GM12874 (cell line): Measurements from ENCODE around the gene PLD1.
A peak's percentile ranks its signal among the peaks of the same experiment; 100 is the strongest.

ENCODE experiments used
- TF ChIP-seq, protein P1 (sequence below): IDR thresholded peaks from 2 replicates; pipeline ENCODE4 v1.5.1; 2011; ENCODE audit warnings: low read depth, mild to moderate bottlenecking, control low read depth, low read length, moderate library complexity; ENCODE audit not compliant: insufficient read depth

PLD1 gene

DNA sequence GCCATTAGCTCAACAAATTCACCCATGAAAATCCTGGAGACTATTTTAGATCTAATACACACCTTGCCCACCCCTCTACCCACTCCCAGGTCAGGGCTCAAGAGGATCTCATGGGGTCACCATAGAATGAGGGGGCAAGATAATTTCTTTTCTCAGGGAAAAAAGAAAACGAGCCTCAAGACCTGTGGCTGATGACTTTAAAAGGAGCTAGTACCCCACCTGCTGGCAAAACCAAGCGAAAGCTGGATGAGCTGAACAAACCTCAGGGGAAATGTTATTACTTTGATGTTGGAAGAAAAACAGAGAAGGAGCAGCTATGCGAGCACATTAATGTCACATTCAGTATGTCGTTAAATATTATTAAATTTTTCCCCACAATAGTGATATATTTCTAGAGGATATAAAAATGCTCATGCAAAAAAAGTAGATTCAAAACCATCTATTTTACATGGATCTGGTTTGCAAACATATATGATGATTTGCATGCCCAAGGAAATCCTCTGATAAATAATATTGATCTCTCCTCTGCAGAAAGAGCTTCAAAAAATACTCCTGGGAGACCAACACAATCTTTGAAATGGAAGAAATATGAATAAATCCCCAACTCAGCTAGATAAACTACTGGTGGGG lies 37.7 kb downstream of the PLD1 start:
- TF ChIP-seq, protein P1, sequence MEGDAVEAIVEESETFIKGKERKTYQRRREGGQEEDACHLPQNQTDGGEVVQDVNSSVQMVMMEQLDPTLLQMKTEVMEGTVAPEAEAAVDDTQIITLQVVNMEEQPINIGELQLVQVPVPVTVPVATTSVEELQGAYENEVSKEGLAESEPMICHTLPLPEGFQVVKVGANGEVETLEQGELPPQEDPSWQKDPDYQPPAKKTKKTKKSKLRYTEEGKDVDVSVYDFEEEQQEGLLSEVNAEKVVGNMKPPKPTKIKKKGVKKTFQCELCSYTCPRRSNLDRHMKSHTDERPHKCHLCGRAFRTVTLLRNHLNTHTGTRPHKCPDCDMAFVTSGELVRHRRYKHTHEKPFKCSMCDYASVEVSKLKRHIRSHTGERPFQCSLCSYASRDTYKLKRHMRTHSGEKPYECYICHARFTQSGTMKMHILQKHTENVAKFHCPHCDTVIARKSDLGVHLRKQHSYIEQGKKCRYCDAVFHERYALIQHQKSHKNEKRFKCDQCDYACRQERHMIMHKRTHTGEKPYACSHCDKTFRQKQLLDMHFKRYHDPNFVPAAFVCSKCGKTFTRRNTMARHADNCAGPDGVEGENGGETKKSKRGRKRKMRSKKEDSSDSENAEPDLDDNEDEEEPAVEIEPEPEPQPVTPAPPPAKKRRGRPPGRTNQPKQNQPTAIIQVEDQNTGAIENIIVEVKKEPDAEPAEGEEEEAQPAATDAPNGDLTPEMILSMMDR = peak; percentile 63

DNA sequence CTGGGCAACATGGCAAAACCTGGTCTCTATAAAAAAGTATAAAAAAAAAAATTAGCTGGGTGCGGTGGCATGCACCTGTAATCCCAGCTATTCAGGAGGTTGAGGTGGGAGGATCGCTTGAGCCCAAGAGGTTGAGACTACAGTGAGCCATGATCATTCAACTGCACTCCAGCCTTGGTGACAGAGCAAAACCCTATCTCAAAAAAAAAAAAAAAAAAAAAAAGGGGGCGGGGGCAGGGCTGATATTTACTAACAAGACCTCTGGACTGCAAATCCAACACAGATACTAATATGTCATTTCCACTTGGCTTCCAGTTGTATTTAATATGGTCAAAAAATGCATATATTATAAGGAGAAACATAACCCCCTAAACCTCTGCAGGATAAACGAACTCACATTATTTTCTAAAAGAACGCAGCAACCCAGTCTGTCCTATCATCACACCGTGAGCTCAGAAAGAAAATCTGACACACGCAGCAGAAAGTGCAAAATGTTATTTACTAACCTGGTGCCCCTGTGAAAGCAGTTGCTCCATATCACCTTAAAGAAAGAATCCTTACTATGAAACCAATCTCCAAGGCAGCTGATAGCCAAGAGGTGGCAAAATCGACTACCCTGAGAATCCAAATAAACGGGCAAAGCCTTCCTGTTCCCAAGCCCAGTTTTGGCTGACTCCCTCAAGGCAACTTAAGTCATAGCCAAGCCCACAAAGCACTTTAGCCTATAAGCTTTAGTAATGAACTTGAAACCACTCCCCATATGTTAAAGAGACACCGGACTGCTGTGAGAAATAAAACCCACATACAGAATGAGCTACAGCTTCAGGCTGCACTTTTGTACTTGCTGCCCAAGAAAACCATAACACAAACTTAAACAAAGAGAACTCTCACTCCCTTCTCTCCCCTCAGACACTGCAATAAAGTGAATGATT lies 39.3 kb downstream of the PLD1 start:
- TF ChIP-seq, protein P1 = no peak

DNA sequence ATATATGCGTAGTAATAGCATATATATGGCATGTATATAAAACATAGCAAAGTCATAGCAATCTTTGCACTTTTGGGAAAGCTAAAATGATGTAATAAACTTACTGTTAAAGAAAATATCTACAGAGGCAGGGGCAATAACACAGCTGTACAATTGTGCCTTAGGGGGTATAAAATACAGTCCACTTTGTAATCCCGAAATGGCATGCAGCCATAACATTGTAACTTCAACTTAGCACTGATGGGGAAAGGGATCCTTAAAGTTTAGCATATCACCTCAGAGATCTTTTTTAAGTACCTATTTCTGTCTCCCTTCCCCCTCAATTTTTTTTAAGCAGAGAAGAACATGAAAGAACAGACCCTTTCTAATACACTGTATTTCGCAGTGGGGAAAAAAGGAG lies 40.8 kb downstream of the PLD1 start:
- TF ChIP-seq, protein P1 = no peak

DNA sequence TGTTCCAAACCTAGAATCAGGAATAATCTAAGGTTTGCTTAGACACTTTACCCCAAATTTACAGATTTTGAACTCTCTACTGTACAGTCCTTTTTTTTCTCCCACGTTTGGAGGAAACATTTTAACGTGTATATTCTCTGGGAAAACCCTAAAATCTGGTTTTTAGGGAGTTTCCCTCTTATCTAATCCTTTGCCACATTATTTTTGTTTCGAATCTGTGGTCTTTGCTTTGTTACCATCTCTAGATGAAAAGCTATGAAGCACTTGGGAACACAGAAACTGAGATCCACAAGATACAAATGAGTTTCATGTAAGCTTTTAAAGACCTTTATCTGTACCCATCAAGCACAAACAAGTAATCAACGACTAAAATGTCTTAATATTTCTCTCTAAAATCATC lies 41.3 kb downstream of the PLD1 start:
- TF ChIP-seq, protein P1 = no peak

DNA sequence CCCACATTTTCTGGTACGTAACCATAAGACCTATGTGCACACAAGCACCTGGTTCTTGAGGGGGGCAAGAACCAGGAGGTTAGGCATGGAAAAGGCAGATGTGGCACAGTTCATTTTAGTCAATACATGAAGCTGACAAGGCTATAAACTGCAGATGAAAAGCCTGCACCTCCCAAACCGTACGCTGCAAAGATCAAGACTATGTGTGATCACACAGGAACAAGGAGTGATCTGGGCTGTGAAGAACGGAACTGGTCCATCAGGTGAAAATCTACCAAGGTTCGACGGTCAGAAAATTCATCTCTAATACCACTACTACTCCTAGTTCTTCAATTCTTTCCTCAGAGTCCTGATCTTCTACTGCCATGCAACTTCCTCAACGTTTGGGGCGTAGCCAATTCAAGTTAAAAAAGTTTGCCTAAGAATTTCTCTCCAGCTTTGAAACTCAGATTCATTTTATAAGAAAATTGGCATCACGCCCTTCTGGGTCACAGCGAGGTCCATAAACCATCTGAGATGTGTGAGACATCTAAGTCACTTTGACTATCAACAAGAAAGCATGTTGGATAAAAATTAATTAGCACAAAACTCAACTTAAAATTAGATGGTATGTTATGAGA lies 41.9 kb downstream of the PLD1 start:
- TF ChIP-seq, protein P1 = no peak

DNA sequence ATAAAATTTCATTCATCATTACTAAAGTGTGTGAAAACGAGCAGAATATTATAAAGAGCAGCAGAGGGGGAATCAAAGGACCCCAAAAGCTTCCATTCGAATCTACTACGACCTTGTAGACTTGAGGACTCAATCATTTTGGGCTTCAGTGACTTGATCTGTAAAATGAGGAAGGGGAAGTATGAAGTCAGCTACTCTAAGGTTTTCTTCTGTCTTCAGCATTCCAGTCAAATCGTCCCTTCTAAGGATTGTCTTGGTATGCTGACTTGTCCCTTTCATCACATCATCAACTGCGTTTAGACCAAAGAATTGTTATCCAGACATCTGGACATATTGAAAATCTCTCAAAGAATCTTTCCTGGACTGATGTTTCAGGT lies 44.8 kb downstream of the PLD1 start:
- TF ChIP-seq, protein P1 = no peak

DNA sequence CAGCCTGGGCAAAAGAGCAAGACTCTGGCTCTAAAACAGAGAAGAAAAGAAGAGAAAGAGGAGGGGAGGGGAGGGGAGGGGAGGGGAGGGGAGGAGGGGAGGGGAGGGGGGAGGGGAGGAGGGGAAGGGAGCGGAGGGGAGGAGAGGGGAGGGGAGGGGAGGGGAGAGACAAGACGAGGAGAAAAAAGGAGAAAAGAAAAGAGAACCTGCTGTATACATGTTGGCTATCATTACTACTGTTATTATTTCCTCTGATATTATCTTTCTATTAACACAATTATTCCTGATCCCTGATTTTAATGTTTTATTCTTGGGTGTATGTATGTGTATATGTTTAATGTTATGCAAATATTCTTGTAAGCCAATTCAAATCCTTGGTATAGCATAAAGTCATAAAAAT lies 46.9 kb downstream of the PLD1 start:
- TF ChIP-seq, protein P1 = no peak
